ENCODE measurements around the gene UBP1.
"Not testable (repeated sequence)": the region's sequence is repeated elsewhere in the genome, so short reads cannot be mapped to it uniquely, and the experiment has no call there.

UBP1 gene

GRCh38 chr3:33440328-33441224 lies at the start of gene UBP1:
Gene UBP1, minus strand, starts transcription at chr3:33440405. Its CDS starts 557 bp downstream, at chr3:33439848.
- Histone ChIP-seq H3K4me1 (ENCODE audit: control insufficient read depth, insufficient read depth, low read length, unreplicated experiment) (peaks cover 21% of the 10 kb centered on the region), H2AFZ (ENCODE audit: low read length, unreplicated experiment) (peak within 1 kb of the TSS; percentile 74), H3K27ac (ENCODE audit: low read depth, low read length) (peak within 1 kb of the TSS; percentile 96), H3K36me3 (ENCODE audit: insufficient read depth, low read length) (no peaks in the 10 kb centered on the region), H3K79me2 (ENCODE audit: control insufficient read depth, insufficient read depth, low read length, unreplicated experiment) (peaks cover 42% of the 10 kb centered on the region), H3K27me3 (ENCODE audit: insufficient read depth, low read length) (no peaks in the 10 kb centered on the region), H3K4me3 (ENCODE audit: low read depth, low read length) (peak within 1 kb of the TSS; percentile 81)

GRCh38 chr3:33488683-33489082 lies 48.5 kb upstream of the UBP1 start:
- Histone ChIP-seq H2AFZ (ENCODE audit: low read length, unreplicated experiment) (no peak overlapping the region), H3K4me3 (ENCODE audit: low read depth, low read length) (no peak overlapping the region), H3K4me1 (ENCODE audit: control insufficient read depth, insufficient read depth, low read length, unreplicated experiment) (no peaks in the 10 kb centered on the region), H3K27me3 (ENCODE audit: insufficient read depth, low read length) (no peaks in the 10 kb centered on the region), H3K36me3 (ENCODE audit: insufficient read depth, low read length) (no peaks in the 10 kb centered on the region), H3K79me2 (ENCODE audit: control insufficient read depth, insufficient read depth, low read length, unreplicated experiment) (no peaks in the 10 kb centered on the region), H3K27ac (ENCODE audit: low read depth, low read length) (no peak overlapping the region)

GRCh38 chr3:33488246-33488645 lies 48.0 kb upstream of the UBP1 start:
- H3K79me2 ChIP-seq (ENCODE audit: control insufficient read depth, insufficient read depth, low read length, unreplicated experiment): no peaks in the 10 kb centered on the region
- H3K27me3 ChIP-seq (ENCODE audit: insufficient read depth, low read length): no peaks in the 10 kb centered on the region
- no peak overlapping the region for H3K4me3 ChIP-seq (ENCODE audit: low read depth, low read length)
- H3K27ac ChIP-seq (ENCODE audit: low read depth, low read length): no peak overlapping the region
- H2AFZ ChIP-seq (ENCODE audit: low read length, unreplicated experiment): no peak overlapping the region
- no peaks in the 10 kb centered on the region for H3K4me1 ChIP-seq (ENCODE audit: control insufficient read depth, insufficient read depth, low read length, unreplicated experiment)
- H3K36me3 ChIP-seq (ENCODE audit: insufficient read depth, low read length): no peaks in the 10 kb centered on the region

- 0 out of 2 replicates have a peak overlapping the region, but pooled peaks have one; percentile 6 for H3K27ac ChIP-seq (ENCODE audit: low read depth, low read length)
- no peaks in the 10 kb centered on the region for H3K79me2 ChIP-seq (ENCODE audit: control insufficient read depth, insufficient read depth, low read length, unreplicated experiment)
- H3K4me1 ChIP-seq (ENCODE audit: control insufficient read depth, insufficient read depth, low read length, unreplicated experiment): peaks cover 5% of the 10 kb centered on the region
- H3K27me3 ChIP-seq (ENCODE audit: insufficient read depth, low read length): no peaks in the 10 kb centered on the region
- peak overlapping the region; percentile 58 for H2AFZ ChIP-seq (ENCODE audit: low read length, unreplicated experiment)
- no peaks in the 10 kb centered on the region; the same call in 1 of the 2 replicates for H3K36me3 ChIP-seq (ENCODE audit: insufficient read depth, low read length)
- no peak overlapping the region for H3K4me3 ChIP-seq (ENCODE audit: low read depth, low read length)
These were observed 41.9 kb upstream of the UBP1 start for GRCh38 chr3:33482111-33482521.

- Histone ChIP-seq H3K4me1 (ENCODE audit: control insufficient read depth, insufficient read depth, low read length, unreplicated experiment) (no peaks in the 10 kb centered on the region), H3K27ac (ENCODE audit: low read depth, low read length) (no peak overlapping the region), H3K27me3 (ENCODE audit: insufficient read depth, low read length) (no peaks in the 10 kb centered on the region), H2AFZ (ENCODE audit: low read length, unreplicated experiment) (no peak overlapping the region), H3K36me3 (ENCODE audit: insufficient read depth, low read length) (no peaks in the 10 kb centered on the region), H3K4me3 (ENCODE audit: low read depth, low read length) (no peak overlapping the region), H3K79me2 (ENCODE audit: control insufficient read depth, insufficient read depth, low read length, unreplicated experiment) (no peaks in the 10 kb centered on the region)
These were observed 34.7 kb upstream of the UBP1 start for GRCh38 chr3:33474896-33475295.

- no peak overlapping the region for H2AFZ ChIP-seq (ENCODE audit: low read length, unreplicated experiment)
- no peak overlapping the region for H3K27ac ChIP-seq (ENCODE audit: low read depth, low read length)
- H3K4me1 ChIP-seq (ENCODE audit: control insufficient read depth, insufficient read depth, low read length, unreplicated experiment): no peaks in the 10 kb centered on the region
- no peak overlapping the region for H3K4me3 ChIP-seq (ENCODE audit: low read depth, low read length)
- no peaks in the 10 kb centered on the region for H3K79me2 ChIP-seq (ENCODE audit: control insufficient read depth, insufficient read depth, low read length, unreplicated experiment)
- no peaks in the 10 kb centered on the region for H3K36me3 ChIP-seq (ENCODE audit: insufficient read depth, low read length)
- H3K27me3 ChIP-seq (ENCODE audit: insufficient read depth, low read length): no peaks in the 10 kb centered on the region
These were observed 33.6 kb upstream of the UBP1 start for GRCh38 chr3:33473813-33474212.

GRCh38 chr3:33467786-33468185 lies 27.6 kb upstream of the UBP1 start:
- Histone ChIP-seq H3K36me3 (ENCODE audit: insufficient read depth, low read length) (no peaks in the 10 kb centered on the region), H3K4me3 (ENCODE audit: low read depth, low read length) (no peak overlapping the region), H3K27ac (ENCODE audit: low read depth, low read length) (no peak overlapping the region), H3K27me3 (ENCODE audit: insufficient read depth, low read length) (no peaks in the 10 kb centered on the region), H3K4me1 (ENCODE audit: control insufficient read depth, insufficient read depth, low read length, unreplicated experiment) (no peaks in the 10 kb centered on the region), H3K79me2 (ENCODE audit: control insufficient read depth, insufficient read depth, low read length, unreplicated experiment) (no peaks in the 10 kb centered on the region), H2AFZ (ENCODE audit: low read length, unreplicated experiment) (no peak overlapping the region)

- Histone ChIP-seq H2AFZ (ENCODE audit: low read length, unreplicated experiment) (no peak overlapping the region), H3K79me2 (ENCODE audit: control insufficient read depth, insufficient read depth, low read length, unreplicated experiment) (no peaks in the 10 kb centered on the region), H3K36me3 (ENCODE audit: insufficient read depth, low read length) (no peaks in the 10 kb centered on the region)
These were observed 20.9 kb upstream of the UBP1 start for GRCh38 chr3:33461097-33461496.

GRCh38 chr3:33459577-33459976 lies 19.4 kb upstream of the UBP1 start:
- H3K79me2 ChIP-seq (ENCODE audit: control insufficient read depth, insufficient read depth, low read length, unreplicated experiment); H3K36me3 ChIP-seq (ENCODE audit: insufficient read depth, low read length); H3K4me3 ChIP-seq (ENCODE audit: low read depth, low read length); H2AFZ ChIP-seq (ENCODE audit: low read length, unreplicated experiment); H3K27me3 ChIP-seq (ENCODE audit: insufficient read depth, low read length); H3K27ac ChIP-seq (ENCODE audit: low read depth, low read length); H3K4me1 ChIP-seq (ENCODE audit: control insufficient read depth, insufficient read depth, low read length, unreplicated experiment): not testable (repeated sequence)

More at GRCh38 chr3:33461097-33461496, 20.9 kb upstream of the UBP1 start:
- Histone ChIP-seq H3K27me3 (ENCODE audit: insufficient read depth, low read length) (no peaks in the 10 kb centered on the region), H3K4me3 (ENCODE audit: low read depth, low read length) (no peak overlapping the region), H3K27ac (ENCODE audit: low read depth, low read length) (no peak overlapping the region), H3K4me1 (ENCODE audit: control insufficient read depth, insufficient read depth, low read length, unreplicated experiment) (no peaks in the 10 kb centered on the region)

- H3K79me2 ChIP-seq (ENCODE audit: control insufficient read depth, insufficient read depth, low read length, unreplicated experiment): no peaks in the 10 kb centered on the region
- no peak overlapping the region for H3K27ac ChIP-seq (ENCODE audit: low read depth, low read length)
- H3K36me3 ChIP-seq (ENCODE audit: insufficient read depth, low read length): no peaks in the 10 kb centered on the region
- no peaks in the 10 kb centered on the region for H3K27me3 ChIP-seq (ENCODE audit: insufficient read depth, low read length)
- H3K4me1 ChIP-seq (ENCODE audit: control insufficient read depth, insufficient read depth, low read length, unreplicated experiment): no peaks in the 10 kb centered on the region
- H2AFZ ChIP-seq (ENCODE audit: low read length, unreplicated experiment): no peak overlapping the region
- H3K4me3 ChIP-seq (ENCODE audit: low read depth, low read length): no peak overlapping the region
These were observed 18.2 kb upstream of the UBP1 start for GRCh38 chr3:33458446-33458845.

GRCh38 chr3:33456756-33457155 lies 16.6 kb upstream of the UBP1 start:
- no peak overlapping the region for H3K27ac ChIP-seq (ENCODE audit: low read depth, low read length)
- H2AFZ ChIP-seq (ENCODE audit: low read length, unreplicated experiment): no peak overlapping the region
- H3K36me3 ChIP-seq (ENCODE audit: insufficient read depth, low read length): no peaks in the 10 kb centered on the region
- H3K4me1 ChIP-seq (ENCODE audit: control insufficient read depth, insufficient read depth, low read length, unreplicated experiment): no peaks in the 10 kb centered on the region
- no peaks in the 10 kb centered on the region for H3K79me2 ChIP-seq (ENCODE audit: control insufficient read depth, insufficient read depth, low read length, unreplicated experiment)
- H3K27me3 ChIP-seq (ENCODE audit: insufficient read depth, low read length): no peaks in the 10 kb centered on the region
- H3K4me3 ChIP-seq (ENCODE audit: low read depth, low read length): no peak overlapping the region
